Fibroblast of lung (primary cell): ENCODE results near the gene NUP133. TPM values are rescaled to one million over a fixed set of nuclear protein-coding genes. Genes with fewer than 3 reads are reported as not detected.
A peak's percentile ranks its signal among the peaks of the same experiment; 100 is the strongest.

ENCODE experiments used
- DNase-seq, 2 donors: peaks; one replicate each; pipeline versions ENCODE4 v3.0.0 to v3.0.0-alpha.2; 2010; ENCODE audit warnings: low read depth in 2 of 2
- H2AFZ ChIP-seq: 2 replicates; pipeline ENCODE4 v1.5.1; 2012; ENCODE audit warnings: low read length, control low read depth, inconsistent platforms
- H3K27ac ChIP-seq: 2 replicates; pipeline ENCODE4 v1.5.1; 2011; ENCODE audit warnings: low read length, control low read depth; ENCODE audit not compliant: insufficient read depth
- H3K27me3 ChIP-seq: 2 replicates; pipeline ENCODE4 v1.5.1; 2011; ENCODE audit warnings: mild to moderate bottlenecking, low read length; ENCODE audit not compliant: control insufficient read depth, insufficient read depth
- H3K36me3 ChIP-seq: 2 replicates; pipeline ENCODE4 v1.5.1; 2011; ENCODE audit warnings: low read length; ENCODE audit not compliant: control insufficient read depth, insufficient read depth
- H3K4me1 ChIP-seq: 2 replicates; pipeline ENCODE4 v1.5.1; 2011; ENCODE audit warnings: low read length; ENCODE audit not compliant: control insufficient read depth, insufficient read depth; ENCODE audit errors: extremely low read depth
- H3K4me2 ChIP-seq: 2 replicates; pipeline ENCODE4 v1.5.1; 2011; ENCODE audit warnings: low read length, control low read depth; ENCODE audit not compliant: insufficient read depth; ENCODE audit errors: extremely low read depth
- H3K4me3 ChIP-seq, 4 experiments: fragments of 200-600 bp in 1 of 4; sonication (generic) in 1 of 4; replicated peaks in 1 of 4; 2 replicates each; pipeline ENCODE4 v1.5.1; 2011 to 2016; ENCODE audit warnings: low read length in 4 of 4, low read depth in 3 of 4, mild to moderate bottlenecking in 3 of 4, control low read depth in 2 of 4, inconsistent platforms in 1 of 4, mixed read lengths in 1 of 4; ENCODE audit not compliant: insufficient read depth in 1 of 4; ENCODE audit errors: control extremely low read depth in 1 of 4
- H3K79me2 ChIP-seq: 2 replicates; pipeline ENCODE4 v1.5.1; 2012; ENCODE audit warnings: mild to moderate bottlenecking, low read length, inconsistent platforms; ENCODE audit not compliant: control insufficient read depth, insufficient read depth
- H3K9ac ChIP-seq: 2 replicates; pipeline ENCODE4 v1.5.1; 2011; ENCODE audit warnings: mild to moderate bottlenecking, low read length, control low read depth; ENCODE audit not compliant: insufficient read depth
- H3K9me3 ChIP-seq: 2 replicates; pipeline ENCODE4 v1.5.1; 2012; ENCODE audit warnings: low read depth, low read length; ENCODE audit not compliant: control insufficient read depth, insufficient read depth
- H4K20me1 ChIP-seq: 2 replicates; pipeline ENCODE4 v1.5.1; 2011; ENCODE audit warnings: low read length; ENCODE audit not compliant: control insufficient read depth, insufficient read depth; ENCODE audit errors: extremely low read depth
- CTCF ChIP-seq, 2 donors: IDR thresholded peaks in 1 of 2; conservative IDR thresholded peaks in 1 of 2; 1 replicate in 1 of 2; 2 replicates in 1 of 2; pipeline ENCODE4 v1.5.1; 2011 to 2012; ENCODE audit warnings: low read length in 2 of 2, control low read depth in 1 of 2, inconsistent platforms in 1 of 2, low read depth in 1 of 2, mild to moderate bottlenecking in 1 of 2
- EZH2 ChIP-seq: IDR thresholded peaks from 2 replicates; pipeline ENCODE4 v1.5.1; 2012; ENCODE audit warnings: low read length, control low read depth, mild to moderate bottlenecking; ENCODE audit errors: missing control alignments
- polyA plus RNA-seq, 2 donors: library from polyadenylated mRNA; depleted of rRNA in 1 of 2; stranded (reverse) in 1 of 2; unstranded in 1 of 2; fragments of >200 nt; gene quantifications; 2 replicates each; pipeline ENCODE4 v1.2.1, GENCODE V29; 2011 to 2012; ENCODE audit warnings: missing spikeins in 1 of 2
- total RNA-seq: library from RNA; depleted of rRNA; stranded (reverse); fragments of >200 nt; gene quantifications from 2 replicates; pipeline ENCODE4 v1.2.1, GENCODE V29; 2014

NUP133 gene
- total and polyA plus RNA-seq, 2 donors (not counting 1 experiment from before 2014, with no cell fraction given): 20.8 to 31.9 TPM

- Histone ChIP-seq H3K79me2 (no peaks in the 10 kb centered on the region), H3K4me1 (no peaks in the 10 kb centered on the region), H3K27ac (no peak overlapping the region), H3K9me3 (no peaks in the 10 kb centered on the region), H4K20me1 (no peaks in the 10 kb centered on the region), H3K36me3 (no peaks in the 10 kb centered on the region), H3K27me3 (no peaks in the 10 kb centered on the region), H3K4me3 (no peak overlapping the region), H2AFZ (no peak overlapping the region), H3K9ac (no peak overlapping the region), H3K4me2 (no peak overlapping the region)
- no peak for DNase-seq
- TF ChIP-seq CTCF (conservative IDR thresholded peaks at IDR 0.05 in 1 of 2, IDR thresholded peaks at IDR 0.05 in 1 of 2; ENCODE audit: low read depth in 1 of 2, low read length in 2 of 2) (no peak), EZH2 (no peak)
Observed at GRCh38 chr1:229454056-229454455, 54.1 kb downstream of the NUP133 start.

GRCh38 chr1:229452956-229453801 is 55.0 kb downstream of the NUP133 start:
- TF ChIP-seq CTCF (conservative IDR thresholded peaks at IDR 0.05 in 1 of 2, IDR thresholded peaks at IDR 0.05 in 1 of 2; ENCODE audit: low read depth in 1 of 2, low read length in 2 of 2) (peak; percentile 43), EZH2 (no peak)
- H3K9me3 ChIP-seq: no peaks in the 10 kb centered on the region
- DNase-seq: peak; percentile 30 to 46
- H3K79me2 ChIP-seq: no peaks in the 10 kb centered on the region
- H3K27me3 ChIP-seq: no peaks in the 10 kb centered on the region
- no peak overlapping the region for H3K27ac ChIP-seq
- H2AFZ ChIP-seq: no peak overlapping the region
- H3K4me1 ChIP-seq: no peaks in the 10 kb centered on the region
- H3K4me3 ChIP-seq: no peak overlapping the region
- H3K4me2 ChIP-seq: no peak overlapping the region
- no peak overlapping the region for H3K9ac ChIP-seq
- no peaks in the 10 kb centered on the region for H4K20me1 ChIP-seq
- no peaks in the 10 kb centered on the region for H3K36me3 ChIP-seq

- Histone ChIP-seq H3K27ac (no peak overlapping the region), H3K4me3 (no peak overlapping the region), H3K79me2 (no peaks in the 10 kb centered on the region), H2AFZ (no peak overlapping the region), H3K4me2 (no peak overlapping the region), H3K9me3 (no peaks in the 10 kb centered on the region), H4K20me1 (no peaks in the 10 kb centered on the region), H3K27me3 (no peaks in the 10 kb centered on the region), H3K9ac (no peak overlapping the region), H3K36me3 (no peaks in the 10 kb centered on the region), H3K4me1 (no peaks in the 10 kb centered on the region)
- no peak for TF ChIP-seq CTCF (conservative IDR thresholded peaks at IDR 0.05 in 1 of 2, IDR thresholded peaks at IDR 0.05 in 1 of 2; ENCODE audit: low read depth in 1 of 2, low read length in 2 of 2)
- TF ChIP-seq EZH2: no peak
- no peak for DNase-seq
Observed at GRCh38 chr1:229448845-229449244, 59.3 kb downstream of the NUP133 start.
